Activated CD4-positive, alpha-beta T cell treated with anti-CD3 and anti-CD28 coated beads, Interleukin-2, amount 10 ng/mL, durations not matched to agents 24 days and 14 days (primary cell): Measurements from ENCODE around the gene SALL1. TPM values are rescaled to one million over a fixed set of nuclear protein-coding genes. Genes with fewer than 3 reads are reported as not detected.

ENCODE experiments used
- DNase-seq: peaks from one replicate; pipeline ENCODE4 v3.0.0; 2022
- H3K27ac Mint-ChIP-seq: one replicate; pipeline ENCODE4 v1.8.0; 2022; ENCODE audit warnings: mild to moderate bottlenecking, mixed read lengths
- H3K27me3 Mint-ChIP-seq: one replicate; pipeline ENCODE4 v1.8.0; 2022; ENCODE audit warnings: mixed read lengths
- H3K36me3 Mint-ChIP-seq: one replicate; pipeline ENCODE4 v1.8.0; 2022; ENCODE audit warnings: low read depth, mild to moderate bottlenecking, mixed read lengths
- H3K4me1 Mint-ChIP-seq: one replicate; pipeline ENCODE4 v1.8.0; 2021; ENCODE audit warnings: mixed read lengths
- H3K4me3 Mint-ChIP-seq: one replicate; pipeline ENCODE4 v1.8.0; 2022; ENCODE audit warnings: mild to moderate bottlenecking, moderate library complexity, mixed read lengths
- H3K9me3 Mint-ChIP-seq: one replicate; pipeline ENCODE4 v1.8.0; 2021; ENCODE audit warnings: mixed read lengths
- intact Hi-C: fragments of 100-400 bp; cut with micrococcal nuclease; formaldehyde crosslinking; loops from one replicate; pipeline ENCODE4 v1.15.1; 2023
- total RNA-seq: library from RNA; stranded (reverse); gene quantifications from 2 replicates; pipeline ENCODE4 v1.2.3, GENCODE V29; 2022

Gene SALL1
- total RNA-seq, 1 donor from 2014 or later: not detected

DNA sequence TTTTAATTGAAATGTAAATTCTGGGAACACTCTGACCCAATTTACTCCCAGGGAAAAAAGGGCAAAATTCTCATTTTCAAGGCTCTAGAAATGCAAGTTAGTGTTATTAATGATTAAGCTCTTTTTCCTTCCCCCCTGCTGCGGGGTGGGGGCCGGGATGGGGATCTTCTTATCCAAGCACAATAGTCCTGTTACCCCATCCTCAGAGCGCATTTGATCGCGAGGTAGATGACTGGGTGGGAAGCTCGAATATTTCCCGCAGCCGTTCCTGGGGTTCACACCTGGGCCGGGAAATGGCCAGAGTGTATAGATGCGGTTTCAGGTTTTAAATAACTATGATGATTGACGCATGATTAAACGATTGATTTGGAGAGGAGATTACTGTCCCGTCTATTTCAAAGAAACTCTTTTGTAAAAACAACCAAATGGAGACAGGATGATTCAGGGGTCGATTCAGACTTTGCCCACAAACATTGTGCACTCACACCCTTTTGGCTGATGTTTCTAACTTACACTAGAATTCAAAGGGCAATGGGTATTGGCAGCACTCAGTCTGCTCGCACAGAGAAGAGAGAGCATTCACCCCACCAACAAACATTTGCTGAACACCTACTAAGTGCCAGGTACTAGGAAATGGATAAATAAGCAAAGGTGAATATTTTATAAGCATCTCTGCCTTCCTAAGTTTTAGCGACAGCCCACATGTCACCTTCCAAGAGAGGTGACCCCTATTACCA, 55.0 kb downstream of the SALL1 start:
- no peaks in the 10 kb centered on the region for H3K9me3 Mint-ChIP-seq
- no peak overlapping the region for H3K4me3 Mint-ChIP-seq

GRCh38 chr16:51095084-51095881, 55.8 kb downstream of the SALL1 start:
- Mint-ChIP-seq H3K9me3 (no peaks in the 10 kb centered on the region), H3K4me1 (no peaks in the 10 kb centered on the region)

More for the DNA sequence above, 55.0 kb downstream of the SALL1 start:
- Mint-ChIP-seq H3K36me3 (no peaks in the 10 kb centered on the region), H3K27me3 (no peaks in the 10 kb centered on the region), H3K4me1 (no peaks in the 10 kb centered on the region), H3K27ac (no peak overlapping the region)
- intact Hi-C loops: no loop called here
- DNase-seq: no peak

GRCh38 chr16:51093726-51094280, 57.3 kb downstream of the SALL1 start:
- DNase-seq: no peak
- Mint-ChIP-seq H3K9me3 (no peaks in the 10 kb centered on the region), H3K27ac (no peak overlapping the region), H3K4me3 (no peak overlapping the region), H3K36me3 (no peaks in the 10 kb centered on the region), H3K4me1 (no peaks in the 10 kb centered on the region), H3K27me3 (no peaks in the 10 kb centered on the region)
- intact Hi-C loops: no loop called here

More at GRCh38 chr16:51095084-51095881, 55.8 kb downstream of the SALL1 start:
- Mint-ChIP-seq H3K36me3 (no peaks in the 10 kb centered on the region), H3K27me3 (no peaks in the 10 kb centered on the region), H3K4me3 (no peak overlapping the region), H3K27ac (no peak overlapping the region)
- DNase-seq: no peak
- intact Hi-C loops: no loop called here
